C4-2B (cell line): Measurements from ENCODE around the gene OR4D11.

Source experiments
- ZFX ChIP-seq: fragments of 450-650 bp; IDR thresholded peaks from 2 replicates; pipeline ENCODE4 v1.6.1; 2017
- TF ChIP-seq, protein P1 (sequence below): fragments of 450-650 bp; conservative IDR thresholded peaks from 2 replicates; pipeline ENCODE4 v1.5.1; 2017; ENCODE audit warnings: mild to moderate bottlenecking

GRCh38 chr11:59503276-59503675 is at the start of gene OR4D11:
- TF ChIP-seq, protein P1, sequence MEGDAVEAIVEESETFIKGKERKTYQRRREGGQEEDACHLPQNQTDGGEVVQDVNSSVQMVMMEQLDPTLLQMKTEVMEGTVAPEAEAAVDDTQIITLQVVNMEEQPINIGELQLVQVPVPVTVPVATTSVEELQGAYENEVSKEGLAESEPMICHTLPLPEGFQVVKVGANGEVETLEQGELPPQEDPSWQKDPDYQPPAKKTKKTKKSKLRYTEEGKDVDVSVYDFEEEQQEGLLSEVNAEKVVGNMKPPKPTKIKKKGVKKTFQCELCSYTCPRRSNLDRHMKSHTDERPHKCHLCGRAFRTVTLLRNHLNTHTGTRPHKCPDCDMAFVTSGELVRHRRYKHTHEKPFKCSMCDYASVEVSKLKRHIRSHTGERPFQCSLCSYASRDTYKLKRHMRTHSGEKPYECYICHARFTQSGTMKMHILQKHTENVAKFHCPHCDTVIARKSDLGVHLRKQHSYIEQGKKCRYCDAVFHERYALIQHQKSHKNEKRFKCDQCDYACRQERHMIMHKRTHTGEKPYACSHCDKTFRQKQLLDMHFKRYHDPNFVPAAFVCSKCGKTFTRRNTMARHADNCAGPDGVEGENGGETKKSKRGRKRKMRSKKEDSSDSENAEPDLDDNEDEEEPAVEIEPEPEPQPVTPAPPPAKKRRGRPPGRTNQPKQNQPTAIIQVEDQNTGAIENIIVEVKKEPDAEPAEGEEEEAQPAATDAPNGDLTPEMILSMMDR: no peak
- TF ChIP-seq ZFX: no peak
